LNCaP clone FGC (cell line): ENCODE measurements around the gene FCMR.

ENCODE experiments used
- DNase-seq: peaks from one replicate; pipeline ENCODE4 v3.0.0-alpha.2; 2011; ENCODE audit warnings: low read depth
- H3K4me3 ChIP-seq: 2 replicates; pipeline ENCODE4 v1.5.1; 2011; ENCODE audit warnings: mild to moderate bottlenecking, low read depth, low read length, control low read depth
- TF ChIP-seq, protein P1 (sequence below): IDR thresholded peaks from 2 replicates; pipeline ENCODE4 v1.5.1; 2012; ENCODE audit warnings: mild to moderate bottlenecking; ENCODE audit not compliant: control insufficient read depth, insufficient read depth; ENCODE audit errors: extremely low read depth

FCMR gene

DNA sequence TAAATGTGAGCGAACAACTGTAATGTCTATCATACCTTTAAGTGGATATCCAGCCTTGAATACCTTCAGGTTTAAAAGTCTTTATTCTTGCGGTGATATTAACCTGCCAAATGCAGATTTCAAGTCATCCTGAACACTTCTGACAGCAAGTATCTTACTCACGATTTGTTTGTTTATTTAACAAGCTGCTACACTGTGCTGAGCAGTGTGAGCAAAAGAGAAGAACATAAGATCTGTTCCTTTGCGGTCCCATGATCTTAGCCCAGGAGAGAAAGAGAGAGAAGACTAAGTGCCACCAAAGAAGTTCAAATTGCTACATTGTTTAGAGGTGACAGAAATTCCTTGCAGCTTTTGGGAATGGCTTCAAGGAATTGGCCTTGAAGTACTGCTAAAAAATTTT lies 34.0 kb downstream of the FCMR start:
- TF ChIP-seq, protein P1, sequence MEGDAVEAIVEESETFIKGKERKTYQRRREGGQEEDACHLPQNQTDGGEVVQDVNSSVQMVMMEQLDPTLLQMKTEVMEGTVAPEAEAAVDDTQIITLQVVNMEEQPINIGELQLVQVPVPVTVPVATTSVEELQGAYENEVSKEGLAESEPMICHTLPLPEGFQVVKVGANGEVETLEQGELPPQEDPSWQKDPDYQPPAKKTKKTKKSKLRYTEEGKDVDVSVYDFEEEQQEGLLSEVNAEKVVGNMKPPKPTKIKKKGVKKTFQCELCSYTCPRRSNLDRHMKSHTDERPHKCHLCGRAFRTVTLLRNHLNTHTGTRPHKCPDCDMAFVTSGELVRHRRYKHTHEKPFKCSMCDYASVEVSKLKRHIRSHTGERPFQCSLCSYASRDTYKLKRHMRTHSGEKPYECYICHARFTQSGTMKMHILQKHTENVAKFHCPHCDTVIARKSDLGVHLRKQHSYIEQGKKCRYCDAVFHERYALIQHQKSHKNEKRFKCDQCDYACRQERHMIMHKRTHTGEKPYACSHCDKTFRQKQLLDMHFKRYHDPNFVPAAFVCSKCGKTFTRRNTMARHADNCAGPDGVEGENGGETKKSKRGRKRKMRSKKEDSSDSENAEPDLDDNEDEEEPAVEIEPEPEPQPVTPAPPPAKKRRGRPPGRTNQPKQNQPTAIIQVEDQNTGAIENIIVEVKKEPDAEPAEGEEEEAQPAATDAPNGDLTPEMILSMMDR = no peak
- H3K4me3 ChIP-seq = no peak overlapping the region
- no peak for DNase-seq

DNA sequence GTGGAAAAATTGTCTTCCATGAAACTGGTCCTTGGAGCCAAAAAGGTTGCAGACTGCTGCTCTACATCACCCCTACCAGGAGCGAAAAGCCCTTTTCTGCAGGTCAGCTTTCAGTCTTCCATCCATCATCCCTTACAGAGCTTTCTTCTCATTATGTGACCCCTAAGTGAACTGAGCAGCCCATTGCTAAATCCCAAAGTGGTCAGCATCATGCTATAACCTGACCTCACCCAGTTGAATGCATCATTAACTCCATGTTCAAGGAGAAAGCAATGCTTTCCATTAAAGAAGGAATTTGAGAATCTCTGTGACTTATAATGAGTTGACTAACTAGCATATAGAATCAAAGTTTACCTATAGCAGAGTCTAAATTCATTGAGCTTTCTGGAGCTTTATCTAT lies 34.9 kb downstream of the FCMR start:
- TF ChIP-seq, protein P1 = no peak
- no peak for DNase-seq
- H3K4me3 ChIP-seq = no peak overlapping the region

DNA sequence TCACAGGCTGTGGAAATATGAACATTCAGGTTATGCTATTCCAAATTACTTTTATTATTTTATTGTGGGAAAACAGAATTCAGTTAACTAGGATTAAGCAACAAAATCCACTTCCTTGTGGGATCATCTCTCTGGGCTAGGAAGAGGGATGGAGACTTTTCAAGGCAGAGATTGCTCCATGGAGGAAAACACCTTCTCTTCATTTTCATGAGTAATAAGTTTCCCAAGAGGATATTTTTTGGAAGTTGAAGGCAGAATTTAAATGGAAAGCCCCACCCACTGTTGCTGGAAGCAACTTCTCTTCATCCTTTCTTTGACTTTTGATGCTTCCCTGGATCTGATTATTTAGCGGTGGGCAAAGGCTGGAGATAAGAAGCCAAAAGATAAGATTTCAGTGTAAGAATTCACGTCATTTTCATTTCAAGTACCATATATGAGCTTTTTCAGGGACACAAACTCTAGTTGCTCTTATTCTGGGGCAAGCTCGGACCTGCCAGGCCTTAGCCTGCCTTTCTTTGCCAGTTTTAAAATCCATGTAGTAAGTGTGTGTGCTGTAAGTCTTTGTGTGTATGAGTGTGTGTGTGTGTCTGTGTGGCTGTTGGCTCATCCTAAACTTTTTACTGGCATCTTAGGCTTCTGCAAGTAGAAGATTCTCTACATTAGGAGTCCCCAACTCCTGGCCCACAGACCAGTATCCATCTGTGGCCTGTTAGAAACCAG lies 36.2 kb downstream of the FCMR start:
- DNase-seq = no peak
- no peak overlapping the region for H3K4me3 ChIP-seq
- TF ChIP-seq, protein P1 = no peak

DNA sequence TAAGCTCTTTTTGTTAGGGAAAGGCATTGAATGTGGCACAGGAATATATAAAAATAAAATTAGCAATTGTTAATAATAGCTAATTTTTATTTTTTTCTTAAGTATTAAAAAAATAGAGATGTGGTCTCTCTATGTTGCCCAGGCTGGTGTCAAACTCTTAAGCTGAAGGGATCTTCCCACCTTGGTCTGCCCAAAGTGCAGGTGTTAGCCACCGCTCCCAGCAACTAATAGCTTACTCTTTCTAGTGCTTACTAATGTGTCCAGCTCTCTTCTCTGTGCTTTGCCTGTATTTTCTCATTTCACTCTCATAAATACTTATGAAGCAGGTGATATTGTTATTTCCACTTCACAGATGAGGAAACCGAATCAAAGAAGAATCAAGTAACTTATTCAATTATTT lies 37.9 kb downstream of the FCMR start:
- TF ChIP-seq, protein P1 = no peak
- no peak overlapping the region for H3K4me3 ChIP-seq
- no peak for DNase-seq

DNA sequence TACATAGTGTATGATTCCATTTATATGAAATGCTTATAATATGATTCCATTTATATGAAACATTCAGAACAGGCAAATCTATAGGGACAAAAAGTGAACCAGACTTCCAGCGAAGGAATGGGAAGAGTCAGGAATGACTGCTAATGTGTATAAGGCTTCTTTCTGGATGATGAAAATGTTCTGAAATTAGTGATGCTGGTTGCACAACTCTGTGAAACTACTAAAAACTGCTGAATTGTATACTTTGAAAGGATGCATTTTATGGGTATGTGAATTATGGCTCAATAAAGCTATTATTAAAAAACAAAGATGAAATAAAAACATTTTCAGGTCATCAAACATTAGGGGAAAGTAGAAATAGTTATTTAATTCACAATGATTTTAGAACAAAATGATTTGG lies 38.6 kb downstream of the FCMR start:
- no peak overlapping the region for H3K4me3 ChIP-seq
- DNase-seq = no peak
- TF ChIP-seq, protein P1 = no peak

DNA sequence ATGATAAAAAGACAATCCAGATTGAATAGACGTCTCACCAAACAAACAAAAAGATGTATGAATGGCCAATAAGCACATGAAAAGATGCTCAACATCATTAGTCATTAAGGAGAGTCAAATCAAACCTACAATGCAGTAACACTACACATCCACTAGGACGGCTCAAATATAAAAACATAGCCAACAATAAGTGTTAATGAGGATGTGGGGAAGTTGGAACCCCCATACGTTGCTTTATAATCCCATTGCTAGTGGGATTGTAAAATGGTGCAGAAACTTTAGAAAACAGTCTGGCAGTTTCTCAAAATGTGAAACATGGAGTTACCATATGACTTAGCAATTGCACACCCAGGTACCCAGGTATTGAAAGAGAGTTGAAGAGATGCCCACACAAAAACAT lies 39.2 kb downstream of the FCMR start:
- H3K4me3 ChIP-seq = no peak overlapping the region
- no peak for DNase-seq
- TF ChIP-seq, protein P1 = no peak

DNA sequence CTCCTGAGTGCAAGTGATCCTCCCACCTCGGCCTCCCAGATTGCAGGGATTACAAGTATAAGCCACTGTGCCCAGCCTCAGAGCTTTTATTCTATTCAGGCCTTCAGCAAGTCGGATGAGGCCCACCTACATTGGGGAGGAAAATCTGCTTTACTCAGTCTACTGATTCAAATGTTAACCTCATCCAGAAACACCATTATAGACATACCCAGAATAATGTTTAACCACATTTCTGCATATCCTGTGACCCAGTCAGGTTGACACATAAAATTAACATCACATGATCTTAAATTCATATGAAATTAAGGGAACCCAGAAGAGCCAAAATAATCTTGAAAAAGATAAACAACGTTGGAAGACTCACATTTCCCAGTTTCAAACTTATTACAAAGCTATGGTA lies 41.4 kb downstream of the FCMR start:
- H3K4me3 ChIP-seq = no peak overlapping the region
- DNase-seq = no peak
- TF ChIP-seq, protein P1 = no peak
